Thyroid gland (tissue), 4 donors: ENCODE results near the gene SLC45A2. TPM values are rescaled to one million over a fixed set of nuclear protein-coding genes. Genes with fewer than 3 reads are reported as not detected.

Experiments used
- DNase-seq, 2 donors: peaks; one replicate each; pipeline ENCODE4 v3.0.0-alpha.2; 2019
- H3K27ac ChIP-seq, 3 donors: fragments of 200-600 bp; sonication (generic); 1 replicate in 2 of 3; 2 replicates in 1 of 3; pipeline ENCODE4 v1.5.1; 2016 to 2019; ENCODE audit warnings: mild to moderate bottlenecking in 1 of 3, moderate library complexity in 1 of 3
- H3K27me3 ChIP-seq: fragments of 200-600 bp; sonication (generic); one replicate; pipeline ENCODE4 v1.5.1; 2019
- H3K36me3 ChIP-seq, 2 donors: fragments of 200-600 bp; sonication (generic); one replicate each; pipeline ENCODE4 v1.5.1; 2016 to 2019
- H3K4me1 ChIP-seq, 2 donors: fragments of 200-600 bp; sonication (generic); one replicate each; pipeline ENCODE4 v1.5.1; 2017 to 2019
- H3K4me3 ChIP-seq, 3 donors: fragments of 200-600 bp; sonication (generic); replicated peaks in 1 of 3; 1 replicate in 2 of 3; 2 replicates in 1 of 3; pipeline ENCODE4 v1.5.1; 2016; ENCODE audit warnings: mild to moderate bottlenecking in 1 of 3
- H3K9me3 ChIP-seq: fragments of 200-600 bp; sonication (generic); one replicate; pipeline ENCODE4 v1.5.1; 2017
- POLR2A ChIP-seq, 2 donors: fragments of 450-650 bp; IDR thresholded peaks; one replicate each; pipeline ENCODE4 v1.6.1; 2017; ENCODE audit warnings: antibody characterized with exemption in 2 of 2, mild to moderate bottlenecking in 2 of 2, moderate library complexity in 1 of 2
- WGBS, 2 donors: methylation state at CpG; one replicate each; pipeline ENCODE4 v1.1.5; 2017; 5-methylcytosine and 5-hydroxymethylcytosine counted together
- intact Hi-C: fragments of 100-400 bp; cut with DNase I; formaldehyde crosslinking; loops from one replicate; pipeline ENCODE4 v1.15.1; 2023
- total RNA-seq, 4 donors: library from RNA; depleted of rRNA; stranded (reverse); fragments of >200 nt; gene quantifications; one replicate each; pipeline ENCODE4 v1.2.3, GENCODE V29; 2016
- TF ChIP-seq, protein P1 (sequence below), 6 experiments: fragments of 200-600 bp in 3 of 6; fragments of 450-650 bp in 3 of 6; sonication (generic) in 3 of 6; IDR thresholded peaks; one replicate each; pipeline ENCODE4 v1.5.1; 2016 to 2019; ENCODE audit warnings: antibody characterized with exemption in 6 of 6, mild to moderate bottlenecking in 2 of 6, inconsistent platforms in 1 of 6, moderate library complexity in 1 of 6

SLC45A2 gene
- total RNA-seq, 4 donors from 2014 or later: not detected

GRCh38 chr5:33941090-33941489 is 43.4 kb downstream of the SLC45A2 start:
- intact Hi-C loops: no loop called here
- no peak overlapping the region for H3K4me3 ChIP-seq
- peaks cover 0 to 8% of the 10 kb centered on the region in 2 donors for H3K4me1 ChIP-seq
- 77 to 90% methylated on average over 5 of the region's 5 CpGs for WGBS, 2 donors
- H3K27me3 ChIP-seq: peaks cover 18% of the 10 kb centered on the region
- no peak for TF ChIP-seq POLR2A (IDR thresholded peaks at IDR 0.05)
- TF ChIP-seq, protein P1, sequence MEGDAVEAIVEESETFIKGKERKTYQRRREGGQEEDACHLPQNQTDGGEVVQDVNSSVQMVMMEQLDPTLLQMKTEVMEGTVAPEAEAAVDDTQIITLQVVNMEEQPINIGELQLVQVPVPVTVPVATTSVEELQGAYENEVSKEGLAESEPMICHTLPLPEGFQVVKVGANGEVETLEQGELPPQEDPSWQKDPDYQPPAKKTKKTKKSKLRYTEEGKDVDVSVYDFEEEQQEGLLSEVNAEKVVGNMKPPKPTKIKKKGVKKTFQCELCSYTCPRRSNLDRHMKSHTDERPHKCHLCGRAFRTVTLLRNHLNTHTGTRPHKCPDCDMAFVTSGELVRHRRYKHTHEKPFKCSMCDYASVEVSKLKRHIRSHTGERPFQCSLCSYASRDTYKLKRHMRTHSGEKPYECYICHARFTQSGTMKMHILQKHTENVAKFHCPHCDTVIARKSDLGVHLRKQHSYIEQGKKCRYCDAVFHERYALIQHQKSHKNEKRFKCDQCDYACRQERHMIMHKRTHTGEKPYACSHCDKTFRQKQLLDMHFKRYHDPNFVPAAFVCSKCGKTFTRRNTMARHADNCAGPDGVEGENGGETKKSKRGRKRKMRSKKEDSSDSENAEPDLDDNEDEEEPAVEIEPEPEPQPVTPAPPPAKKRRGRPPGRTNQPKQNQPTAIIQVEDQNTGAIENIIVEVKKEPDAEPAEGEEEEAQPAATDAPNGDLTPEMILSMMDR (IDR thresholded peaks at IDR 0.05): no peak
- no peak for DNase-seq
- no peak overlapping the region for H3K27ac ChIP-seq
- H3K9me3 ChIP-seq: no peaks in the 10 kb centered on the region
- no peaks in the 10 kb centered on the region for H3K36me3 ChIP-seq

DNA sequence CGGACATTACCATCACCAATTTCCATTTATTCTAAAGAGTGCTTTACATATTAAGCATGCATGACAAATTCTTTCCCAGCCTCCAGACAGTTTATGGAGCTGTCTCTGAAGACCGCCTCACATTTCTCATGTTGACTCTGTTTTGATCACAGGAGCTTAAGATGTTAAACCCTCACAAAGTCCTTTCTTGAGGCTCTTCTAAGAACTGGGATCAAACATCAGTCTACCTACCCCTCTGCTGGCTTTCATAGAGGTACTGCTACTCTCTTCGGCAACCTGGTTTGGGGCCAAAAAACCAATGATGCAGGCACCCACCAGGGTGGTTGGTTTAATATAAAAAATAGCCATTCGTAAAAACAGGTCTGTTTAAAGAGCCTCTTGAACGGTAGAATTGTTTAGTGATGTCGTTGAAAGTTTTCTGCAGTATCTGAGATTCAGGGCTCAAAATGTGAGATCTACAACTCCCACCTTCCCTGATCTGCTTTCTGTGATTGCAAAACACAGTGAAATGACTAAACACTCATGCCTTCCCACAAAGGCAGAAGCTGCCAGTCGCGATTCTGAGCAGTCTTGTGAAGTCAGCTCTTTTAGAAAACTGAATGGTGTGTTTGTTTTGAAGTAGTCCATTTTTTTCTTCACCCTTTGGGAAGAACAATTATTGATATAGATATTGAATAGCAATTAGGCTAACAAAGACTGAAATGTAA is 44.8 kb downstream of the SLC45A2 start:
- intact Hi-C loops: loop anchor here (10.0 kb wide), 1 partner anchor 505 kb away; no protein-coding TSS in a partner anchor
- Histone ChIP-seq H3K4me1 (peaks cover 0 to 12% of the 10 kb centered on the region in 2 donors), H3K27ac (no peak overlapping the region), H3K27me3 (peaks cover 18% of the 10 kb centered on the region), H3K36me3 (no peaks in the 10 kb centered on the region), H3K9me3 (no peaks in the 10 kb centered on the region), H3K4me3 (no peak overlapping the region)
- 47 to 51% methylated on average over 8 of the region's 8 CpGs for WGBS, 2 donors
- no peak for TF ChIP-seq POLR2A (IDR thresholded peaks at IDR 0.05)
- TF ChIP-seq, protein P1 (IDR thresholded peaks at IDR 0.05): no peak
- no peak for DNase-seq

- intact Hi-C loops: loop anchor here (10.0 kb wide), 1 partner anchor 504 kb away; no protein-coding TSS in a partner anchor
- no peak for TF ChIP-seq POLR2A (IDR thresholded peaks at IDR 0.05)
- TF ChIP-seq, protein P1 (IDR thresholded peaks at IDR 0.05): no peak
- 2 to 4% methylated on average over 7 to 15 of the region's 15 CpGs for WGBS, 2 donors
Measured at GRCh38 chr5:33938881-33939280, 45.6 kb downstream of the SLC45A2 start.

DNA sequence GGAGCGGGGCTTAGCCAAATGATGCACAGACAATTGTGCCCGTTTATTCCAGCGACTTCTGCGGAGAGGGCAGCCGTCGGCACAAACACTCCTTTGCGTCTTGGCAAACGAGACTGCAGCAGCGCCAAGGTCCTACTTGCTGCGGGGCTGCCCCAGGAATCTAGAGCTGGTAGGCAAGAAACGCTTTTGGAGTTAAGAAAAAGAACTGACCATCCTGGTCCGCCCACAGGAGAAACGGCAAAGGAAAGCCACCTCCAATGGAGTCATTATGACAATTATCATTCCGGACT is 46.0 kb downstream of the SLC45A2 start:
- Histone ChIP-seq H3K36me3 (no peaks in the 10 kb centered on the region), H3K9me3 (no peaks in the 10 kb centered on the region), H3K4me1 (peaks cover 0 to 12% of the 10 kb centered on the region in 2 donors), H3K27me3 (peaks cover 18% of the 10 kb centered on the region), H3K4me3 (no peak overlapping the region), H3K27ac (no peak overlapping the region)
- TF ChIP-seq, protein P1 (IDR thresholded peaks at IDR 0.05): no peak
- TF ChIP-seq POLR2A (IDR thresholded peaks at IDR 0.05): no peak
- WGBS, 2 donors: 15 to 29% methylated on average over 14 of the region's 14 CpGs
- intact Hi-C loops: loop anchor here (10.0 kb wide), 1 partner anchor 504 kb away; no protein-coding TSS in a partner anchor
- DNase-seq: no peak

More at GRCh38 chr5:33938881-33939280, 45.6 kb downstream of the SLC45A2 start:
- Histone ChIP-seq H3K4me1 (peaks cover 0 to 12% of the 10 kb centered on the region in 2 donors), H3K27ac (no peak overlapping the region), H3K36me3 (no peaks in the 10 kb centered on the region), H3K9me3 (no peaks in the 10 kb centered on the region), H3K27me3 (peaks cover 18% of the 10 kb centered on the region), H3K4me3 (no peak overlapping the region)
- DNase-seq: no peak
